ENCODE data around the gene EIF4E1B. TPM values are rescaled to one million over a fixed set of nuclear protein-coding genes. Genes with fewer than 3 reads are reported as not detected.

The EIF4E1B gene
- total RNA-seq, 1 experiment from 2014 or later: not detected

DNA sequence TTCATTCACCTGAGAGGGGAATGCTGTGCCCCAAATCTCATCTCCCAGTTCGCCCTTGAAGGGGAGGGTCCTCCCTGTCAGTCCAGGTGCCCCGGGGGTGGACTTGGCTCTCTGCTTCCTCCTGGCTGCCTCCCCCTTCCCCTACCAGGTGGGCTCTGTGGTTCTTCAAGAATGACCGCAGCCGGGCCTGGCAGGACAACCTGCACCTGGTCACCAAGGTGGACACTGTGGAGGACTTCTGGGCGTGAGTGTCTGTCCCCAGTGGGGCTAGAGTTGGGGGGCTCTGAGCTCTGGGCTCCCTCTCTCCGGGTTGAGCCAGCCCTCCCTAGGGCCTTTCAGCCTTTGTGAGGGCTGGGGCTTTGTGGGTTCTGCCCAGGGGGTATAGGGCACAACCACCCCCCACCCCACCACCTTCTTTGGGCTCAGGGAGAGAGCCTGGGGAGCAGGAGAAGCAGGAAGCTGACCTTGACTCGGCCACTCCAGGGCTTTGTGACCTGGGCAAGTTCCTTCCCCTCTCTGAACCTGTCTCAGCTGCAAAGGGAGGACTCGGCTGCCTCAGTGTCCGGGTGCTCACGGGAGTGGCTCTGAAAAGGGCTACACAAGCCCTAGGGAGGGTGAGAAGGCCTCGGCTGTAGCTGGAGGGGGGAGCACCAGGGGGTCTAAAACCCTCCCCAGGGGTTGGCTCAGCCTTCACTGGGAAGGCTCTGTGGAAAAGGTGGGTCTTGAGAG, 13.2 kb downstream of the EIF4E1B start:
- CTCF ChIA-PET: no interaction called here

DNA sequence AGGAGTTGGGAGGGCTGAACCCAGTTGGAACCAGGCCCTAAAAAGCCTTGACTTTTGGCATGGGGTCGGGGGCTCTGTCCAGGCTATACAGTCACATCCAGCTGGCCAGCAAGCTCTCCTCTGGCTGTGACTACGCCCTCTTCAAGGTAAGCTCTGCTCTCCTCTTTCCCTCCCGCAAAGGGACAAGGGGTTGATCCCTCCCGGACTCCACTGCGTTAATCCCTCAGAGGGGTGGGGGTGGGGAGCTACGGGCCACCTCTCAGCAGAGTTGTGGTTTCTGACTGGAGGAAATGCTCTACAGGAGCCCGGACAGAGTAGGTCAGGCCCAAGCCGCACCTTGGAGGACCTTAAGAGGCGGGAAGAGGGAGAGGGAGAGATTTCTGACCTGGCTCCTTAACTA, 13.8 kb downstream of the EIF4E1B start:
- intact Hi-C loops (cut with micrococcal nuclease; ENCODE audit: unreplicated experiment): no loop called here
- POLR2A ChIA-PET (ENCODE audit: low non-redundant PET): no interaction called here
- no TSS peak for BruUV-seq (replicated peaks)

More for the DNA sequence above, 13.2 kb downstream of the EIF4E1B start:
- intact Hi-C loops (cut with micrococcal nuclease; ENCODE audit: unreplicated experiment): no loop called here
- H3K27ac ChIP-seq (ENCODE audit: low read depth, low read length, poor library complexity, severe bottlenecking): no peak overlapping the region
- TF ChIP-seq EZH2 (IDR thresholded peaks at IDR 0.05; ENCODE audit: borderline replicate concordance, low read depth, low read length, poor library complexity, severe bottlenecking): no peak
- TF ChIP-seq, protein P1, sequence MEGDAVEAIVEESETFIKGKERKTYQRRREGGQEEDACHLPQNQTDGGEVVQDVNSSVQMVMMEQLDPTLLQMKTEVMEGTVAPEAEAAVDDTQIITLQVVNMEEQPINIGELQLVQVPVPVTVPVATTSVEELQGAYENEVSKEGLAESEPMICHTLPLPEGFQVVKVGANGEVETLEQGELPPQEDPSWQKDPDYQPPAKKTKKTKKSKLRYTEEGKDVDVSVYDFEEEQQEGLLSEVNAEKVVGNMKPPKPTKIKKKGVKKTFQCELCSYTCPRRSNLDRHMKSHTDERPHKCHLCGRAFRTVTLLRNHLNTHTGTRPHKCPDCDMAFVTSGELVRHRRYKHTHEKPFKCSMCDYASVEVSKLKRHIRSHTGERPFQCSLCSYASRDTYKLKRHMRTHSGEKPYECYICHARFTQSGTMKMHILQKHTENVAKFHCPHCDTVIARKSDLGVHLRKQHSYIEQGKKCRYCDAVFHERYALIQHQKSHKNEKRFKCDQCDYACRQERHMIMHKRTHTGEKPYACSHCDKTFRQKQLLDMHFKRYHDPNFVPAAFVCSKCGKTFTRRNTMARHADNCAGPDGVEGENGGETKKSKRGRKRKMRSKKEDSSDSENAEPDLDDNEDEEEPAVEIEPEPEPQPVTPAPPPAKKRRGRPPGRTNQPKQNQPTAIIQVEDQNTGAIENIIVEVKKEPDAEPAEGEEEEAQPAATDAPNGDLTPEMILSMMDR (conservative IDR thresholded peaks at IDR 0.05; ENCODE audit: low read depth, low read length): no peak
- POLR2A ChIA-PET (ENCODE audit: low non-redundant PET): no interaction called here
- DNase-seq (ENCODE audit: low spot score): no peak
- no peaks in the 10 kb centered on the region for H3K36me3 ChIP-seq (ENCODE audit: insufficient read depth, low read length, poor library complexity, severe bottlenecking)
- no TSS peak for BruUV-seq (replicated peaks)
- H3K4me1 ChIP-seq (ENCODE audit: insufficient read depth, low read length, poor library complexity, severe bottlenecking): no peaks in the 10 kb centered on the region
- H3K9me3 ChIP-seq (ENCODE audit: low read depth, low read length, poor library complexity, severe bottlenecking): no peaks in the 10 kb centered on the region
- no peaks in the 10 kb centered on the region for H3K27me3 ChIP-seq (replicated peaks; ENCODE audit: insufficient read depth, low read depth, low read length, poor library complexity)
- H3K4me3 ChIP-seq (ENCODE audit: low read depth, low read length, poor library complexity, severe bottlenecking): no peak overlapping the region

DNA sequence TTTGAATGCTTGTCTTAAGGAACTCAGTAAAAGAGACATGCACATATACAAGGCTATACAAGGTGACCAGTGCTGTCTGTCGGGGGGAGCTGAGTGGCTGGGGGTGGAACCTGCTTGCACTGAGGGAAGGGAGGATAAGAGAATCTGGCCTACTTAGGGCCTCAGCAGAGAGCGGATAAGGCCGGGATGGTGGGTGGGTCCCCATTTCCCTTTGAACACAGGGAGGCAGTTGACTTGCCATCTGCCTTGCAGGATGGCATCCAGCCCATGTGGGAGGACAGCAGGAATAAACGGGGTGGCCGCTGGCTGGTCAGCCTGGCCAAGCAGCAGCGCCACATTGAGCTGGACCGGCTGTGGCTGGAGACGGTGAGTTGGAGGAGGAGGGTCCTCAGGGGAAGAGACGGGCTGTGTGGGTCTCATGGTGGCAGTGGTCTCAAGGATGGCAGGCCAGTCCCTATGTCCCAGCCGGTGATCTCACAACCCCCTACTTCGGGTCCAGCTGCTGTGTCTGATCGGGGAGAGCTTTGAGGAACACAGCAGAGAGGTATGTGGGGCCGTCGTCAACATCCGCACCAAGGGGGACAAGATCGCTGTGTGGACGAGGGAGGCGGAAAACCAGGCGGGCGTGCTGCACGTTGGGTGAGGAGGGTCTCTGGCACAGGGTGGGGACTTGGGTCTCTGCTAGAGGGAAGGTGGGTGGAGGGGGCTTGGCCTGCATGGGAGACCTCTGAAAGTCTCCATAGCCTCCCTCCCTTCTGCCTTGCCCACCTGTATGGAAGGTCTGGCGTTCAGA, 14.6 kb downstream of the EIF4E1B start:
- no peak overlapping the region for H3K27ac ChIP-seq (ENCODE audit: low read depth, low read length, poor library complexity, severe bottlenecking)
- H3K4me3 ChIP-seq (ENCODE audit: low read depth, low read length, poor library complexity, severe bottlenecking): no peak overlapping the region
- H3K36me3 ChIP-seq (ENCODE audit: insufficient read depth, low read length, poor library complexity, severe bottlenecking): no peaks in the 10 kb centered on the region
- BruUV-seq (replicated peaks): no TSS peak
- DNase-seq (ENCODE audit: low spot score): no peak
- TF ChIP-seq, protein P1 (conservative IDR thresholded peaks at IDR 0.05; ENCODE audit: low read depth, low read length): no peak
- no peak for TF ChIP-seq EZH2 (IDR thresholded peaks at IDR 0.05; ENCODE audit: borderline replicate concordance, low read depth, low read length, poor library complexity, severe bottlenecking)
- ChIA-PET CTCF (no interaction called here), POLR2A (ENCODE audit: low non-redundant PET) (no interaction called here)
- H3K4me1 ChIP-seq (ENCODE audit: insufficient read depth, low read length, poor library complexity, severe bottlenecking): no peaks in the 10 kb centered on the region
- H3K27me3 ChIP-seq (replicated peaks; ENCODE audit: insufficient read depth, low read depth, low read length, poor library complexity): no peaks in the 10 kb centered on the region
- intact Hi-C loops (cut with micrococcal nuclease; ENCODE audit: unreplicated experiment): no loop called here
- no peaks in the 10 kb centered on the region for H3K9me3 ChIP-seq (ENCODE audit: low read depth, low read length, poor library complexity, severe bottlenecking)

More for the DNA sequence above, 13.8 kb downstream of the EIF4E1B start:
- Histone ChIP-seq H3K27me3 (replicated peaks; ENCODE audit: insufficient read depth, low read depth, low read length, poor library complexity) (no peaks in the 10 kb centered on the region), H3K4me3 (ENCODE audit: low read depth, low read length, poor library complexity, severe bottlenecking) (no peak overlapping the region), H3K27ac (ENCODE audit: low read depth, low read length, poor library complexity, severe bottlenecking) (no peak overlapping the region), H3K9me3 (ENCODE audit: low read depth, low read length, poor library complexity, severe bottlenecking) (no peaks in the 10 kb centered on the region), H3K36me3 (ENCODE audit: insufficient read depth, low read length, poor library complexity, severe bottlenecking) (no peaks in the 10 kb centered on the region), H3K4me1 (ENCODE audit: insufficient read depth, low read length, poor library complexity, severe bottlenecking) (no peaks in the 10 kb centered on the region)
- CTCF ChIA-PET: no interaction called here
- no peak for TF ChIP-seq EZH2 (IDR thresholded peaks at IDR 0.05; ENCODE audit: borderline replicate concordance, low read depth, low read length, poor library complexity, severe bottlenecking)
- TF ChIP-seq, protein P1 (conservative IDR thresholded peaks at IDR 0.05; ENCODE audit: low read depth, low read length): no peak
- no peak for DNase-seq (ENCODE audit: low spot score)
